Esophagus muscularis mucosa (tissue), 4 donors: ENCODE data around the gene ARHGAP24. TPM values are rescaled to one million over a fixed set of nuclear protein-coding genes. Genes with fewer than 3 reads are reported as not detected.
"Not testable (repeated sequence)": the region's sequence is repeated elsewhere in the genome, so short reads cannot be mapped to it uniquely, and the experiment has no call there.

ENCODE experiments used
- DNase-seq: peaks from one replicate; pipeline ENCODE4 v3.0.0-alpha.2; 2017; ENCODE audit errors: extremely low spot score
- H3K27ac ChIP-seq, 4 donors: fragments of 200-600 bp; sonication (generic); replicated peaks in 1 of 4; 1 replicate in 3 of 4; 2 replicates in 1 of 4; pipeline ENCODE4 v1.5.1; 2016 to 2019; ENCODE audit warnings: mild to moderate bottlenecking in 1 of 4
- H3K27me3 ChIP-seq, 4 donors: fragments of 200-600 bp; sonication (generic); one replicate each; pipeline versions ENCODE4 v1.5.1 to v1.6.0; 2016 to 2019
- H3K36me3 ChIP-seq, 4 donors: fragments of 200-600 bp; sonication (generic); one replicate each; pipeline ENCODE4 v1.5.1; 2016 to 2019
- H3K4me1 ChIP-seq, 4 donors: fragments of 200-600 bp; sonication (generic); one replicate each; pipeline ENCODE4 v1.5.1; 2016 to 2019
- H3K4me3 ChIP-seq, 4 donors: fragments of 200-600 bp; sonication (generic); 1 replicate in 2 of 4; 2 replicates in 2 of 4; pipeline ENCODE4 v1.5.1; 2016 to 2019; ENCODE audit warnings: mild to moderate bottlenecking in 4 of 4, moderate library complexity in 1 of 4
- H3K9me3 ChIP-seq, 4 donors: fragments of 200-600 bp; sonication (generic); 1 replicate in 3 of 4; 2 replicates in 1 of 4; pipeline ENCODE4 v1.5.1; 2016 to 2019
- CTCF ChIP-seq, 3 experiments: fragments of 200-600 bp in 2 of 3; fragments of 450-650 bp in 1 of 3; sonication (generic) in 2 of 3; IDR thresholded peaks; one replicate each; pipeline ENCODE4 v1.5.1; 2017 to 2019; ENCODE audit warnings: antibody characterized with exemption in 3 of 3, mild to moderate bottlenecking in 2 of 3, moderate library complexity in 1 of 3
- EP300 ChIP-seq: sonication (generic); formaldehyde crosslinking; IDR thresholded peaks from one replicate; pipeline ENCODE4 v1.6.1; 2017; ENCODE audit warnings: antibody characterized with exemption
- POLR2A ChIP-seq: fragments of 450-650 bp; IDR thresholded peaks from one replicate; pipeline ENCODE4 v1.6.1; 2017; ENCODE audit warnings: antibody characterized with exemption, moderate library complexity, mild to moderate bottlenecking, low read depth
- POLR2AphosphoS5 ChIP-seq, 2 donors: sonication (generic); formaldehyde crosslinking; IDR thresholded peaks; one replicate each; pipeline ENCODE4 v1.6.1; 2017; ENCODE audit warnings: antibody characterized with exemption in 2 of 2
- WGBS: methylation state at CpG from one replicate; pipeline ENCODE4 v1.1.5; 2018; 5-methylcytosine and 5-hydroxymethylcytosine counted together
- intact Hi-C: fragments of 100-400 bp; cut with DNase I; formaldehyde crosslinking; loops from one replicate; pipeline ENCODE4 v1.15.1; 2023
- total RNA-seq, 4 donors: library from RNA; depleted of rRNA; stranded (reverse); fragments of >200 nt; gene quantifications; one replicate each; pipeline versions ENCODE4 v1.1.0 to v1.2.1, GENCODE V29; 2016

ARHGAP24 gene
- total RNA-seq, 4 donors from 2014 or later = 17.6 to 30.2 (median 23.6) TPM

- intact Hi-C loops = no loop called here
- no peaks in the 10 kb centered on the region for H3K9me3 ChIP-seq
- no peak for DNase-seq
- no peaks in the 10 kb centered on the region for H3K4me1 ChIP-seq
- no peaks in the 10 kb centered on the region for H3K27me3 ChIP-seq
- no peak for TF ChIP-seq POLR2A
- no peak for TF ChIP-seq POLR2AphosphoS5 (IDR thresholded peaks at IDR 0.05)
- TF ChIP-seq CTCF (IDR thresholded peaks at IDR 0.05) = no peak
- no peak for TF ChIP-seq EP300
- 94% methylated on average over 7 of the region's 7 CpGs for WGBS
- H3K36me3 ChIP-seq = no peaks in the 10 kb centered on the region
- no peak overlapping the region for H3K27ac ChIP-seq
- no peak overlapping the region for H3K4me3 ChIP-seq
These were observed 341.0 kb downstream of the ARHGAP24 start for GRCh38 chr4:85815796-85816459.

- Histone ChIP-seq H3K36me3 (no peaks in the 10 kb centered on the region), H3K4me3 (no peak overlapping the region), H3K4me1 (peaks cover 8 to 12% (median 10%) of the 10 kb centered on the region in 4 donors), H3K9me3 (no peaks in the 10 kb centered on the region), H3K27ac (no peak overlapping the region), H3K27me3 (no peaks in the 10 kb centered on the region)
- 61% methylated on average over 3 of the region's 3 CpGs for WGBS
- DNase-seq = no peak
- intact Hi-C loops = no loop called here
- TF ChIP-seq POLR2AphosphoS5 (IDR thresholded peaks at IDR 0.05) (no peak), EP300 (no peak), CTCF (IDR thresholded peaks at IDR 0.05) (no peak), POLR2A (no peak)
These were observed 343.8 kb downstream of the ARHGAP24 start for GRCh38 chr4:85818700-85819099.

GRCh38 chr4:85820101-85820500 is 345.2 kb downstream of the ARHGAP24 start:
- peaks cover 16 to 25% (median 21%) of the 10 kb centered on the region in 4 donors for H3K4me1 ChIP-seq
- DNase-seq, H3K36me3 ChIP-seq, intact Hi-C loops, H3K27me3 ChIP-seq, H3K9me3 ChIP-seq, H3K4me3 ChIP-seq, H3K27ac ChIP-seq: not testable (repeated sequence)

GRCh38 chr4:85821688-85822455 is 346.9 kb downstream of the ARHGAP24 start:
- no peak for DNase-seq
- WGBS = 99% methylated on average over 2 of the region's 2 CpGs
- Histone ChIP-seq H3K4me3 (no peak overlapping the region), H3K27me3 (no peaks in the 10 kb centered on the region), H3K4me1 (peaks cover 28 to 42% (median 37%) of the 10 kb centered on the region in 4 donors), H3K9me3 (no peaks in the 10 kb centered on the region), H3K27ac (no peak overlapping the region), H3K36me3 (no peaks in the 10 kb centered on the region)
- intact Hi-C loops = no loop called here
- TF ChIP-seq POLR2AphosphoS5 (IDR thresholded peaks at IDR 0.05) = no peak
- no peak for TF ChIP-seq EP300

GRCh38 chr4:85823295-85823694 is 348.3 kb downstream of the ARHGAP24 start:
- no peaks in the 10 kb centered on the region for H3K36me3 ChIP-seq
- peaks cover 34 to 56% (median 51%) of the 10 kb centered on the region in 4 donors for H3K4me1 ChIP-seq
- intact Hi-C loops = no loop called here
- no peak for DNase-seq
- 6% methylated on average over 1 of the region's 1 CpG for WGBS
- H3K4me3 ChIP-seq = peak overlapping the region in 1 of 4 donors; percentile 11
- no peaks in the 10 kb centered on the region for H3K9me3 ChIP-seq
- peak overlapping the region in 2 of 4 donors; percentile 53 to 54 for H3K27ac ChIP-seq
- no peaks in the 10 kb centered on the region for H3K27me3 ChIP-seq
- TF ChIP-seq EP300 (no peak), POLR2A (no peak), CTCF (IDR thresholded peaks at IDR 0.05) (no peak), POLR2AphosphoS5 (IDR thresholded peaks at IDR 0.05) (no peak)
